GM12878 (cell line): ENCODE measurements around the gene DOK7. TPM values are rescaled to one million over a fixed set of nuclear protein-coding genes. Genes with fewer than 3 reads are reported as not detected.

Source experiments
- ATAC-seq: fragments of 200-7000 bp; cut with Tn5 transposase; 3 replicates; pipeline ENCODE4 v1.9.1; 2020; ENCODE audit warnings: mild to moderate bottlenecking, moderate library complexity
- BruUV-seq: library from RNA; stranded (reverse); fragments of 400-500 nt; replicated peaks from 2 replicates; lab custom pipeline; 2021; lab: Mats Ljungman, UMichigan
- CTCF ChIA-PET: fragments of 300-600 bp; sonication (Branson Sonifier 250); formaldehyde crosslinking; extraction: SDS; loops from one replicate; lab custom pipeline; 2021; ENCODE audit warnings: inconsistent platforms; lab: Yijun Ruan, JAX
- POLR2A ChIA-PET: fragments of 350-600 bp; formaldehyde crosslinking; extraction: SDS; loops from one replicate; lab custom pipeline; 2021; ENCODE audit warnings: inconsistent platforms; lab: Charles Lee
- RAD21 ChIA-PET: fragments of 300-600 bp; sonication (Branson Sonifier 250); formaldehyde crosslinking; loops from one replicate; lab custom pipeline; 2023; ENCODE audit warnings: antibody characterized with exemption; ENCODE audit not compliant: unreplicated experiment; lab: Charles Lee
- SMC1A ChIA-PET: fragments of 300-600 bp; sonication (Branson Sonifier 250); formaldehyde crosslinking; loops from one replicate; lab custom pipeline; 2023; ENCODE audit not compliant: unreplicated experiment, uncharacterized antibody; lab: Charles Lee
- DNase-seq: peaks from one replicate; pipeline ENCODE4 v3.0.0-alpha.2; 2011; ENCODE audit warnings: low read depth, low spot score
- FAIRE-seq: peaks from 3 replicates; lab custom pipeline; 2011; peaks lifted over from hg19 to GRCh38; lab: Jason Lieb, UNC
- H2AFZ ChIP-seq: 2 replicates; pipeline ENCODE4 v1.6.0; 2011; ENCODE audit warnings: low read depth, low read length, control low read depth; ENCODE audit not compliant: control insufficient read depth
- H3K27ac ChIP-seq: 2 replicates; pipeline ENCODE4 v1.5.1; 2011; ENCODE audit warnings: control low read depth; ENCODE audit not compliant: control insufficient read depth, insufficient read depth
- H3K27me3 ChIP-seq, 2 experiments: replicated peaks in 1 of 2; 2 replicates each; pipeline versions ENCODE4 v1.6.0 to v1.6.1; 2011; ENCODE audit warnings: low read length in 1 of 2; ENCODE audit not compliant: control insufficient read depth in 2 of 2, insufficient read depth in 2 of 2
- H3K36me3 ChIP-seq, 2 experiments: 2 replicates each; pipeline ENCODE4 v1.5.1; 2011; ENCODE audit warnings: low read length in 1 of 2; ENCODE audit not compliant: control insufficient read depth in 2 of 2, insufficient read depth in 2 of 2
- H3K4me1 ChIP-seq: 2 replicates; pipeline ENCODE4 v1.6.1; 2011; ENCODE audit warnings: mild to moderate bottlenecking, low read length, moderate library complexity, mixed read lengths; ENCODE audit not compliant: control insufficient read depth, insufficient read depth
- H3K4me2 ChIP-seq: 2 replicates; pipeline ENCODE4 v1.6.0; 2011; ENCODE audit warnings: control low read depth; ENCODE audit not compliant: control insufficient read depth, insufficient read depth
- H3K4me3 ChIP-seq: fragments of 200-600 bp; sonication (generic); 2 replicates; pipeline ENCODE4 v1.5.1; 2016
- H3K79me2 ChIP-seq: 2 replicates; pipeline ENCODE4 v1.6.0; 2011; ENCODE audit warnings: low read length; ENCODE audit not compliant: control insufficient read depth, insufficient read depth
- H3K9ac ChIP-seq: 2 replicates; pipeline ENCODE4 v1.8.0; 2011; ENCODE audit warnings: low read length, control low read depth, mixed read lengths; ENCODE audit not compliant: control insufficient read depth, insufficient read depth
- H3K9me3 ChIP-seq: replicated peaks from 3 replicates; pipeline ENCODE4 v1.5.1; 2011; ENCODE audit warnings: mild to moderate bottlenecking, low read length; ENCODE audit not compliant: control insufficient read depth, insufficient read depth
- H4K20me1 ChIP-seq: 2 replicates; pipeline ENCODE4 v1.6.0; 2011; ENCODE audit not compliant: control insufficient read depth, insufficient read depth
- CREM ChIP-seq: IDR thresholded peaks from 2 replicates; pipeline ENCODE4 v1.6.1; 2014; ENCODE audit warnings: antibody characterized with exemption, low read depth
- EP300 ChIP-seq, 2 experiments: fragments of 150-350 bp in 1 of 2; IDR thresholded peaks; 2 replicates each; pipeline ENCODE4 v1.6.1; 2011 to 2012; ENCODE audit warnings: low read depth in 2 of 2, low read length in 2 of 2, borderline replicate concordance in 1 of 2, improper control_type of control experiment in 1 of 2, inconsistent platforms in 1 of 2; ENCODE audit not compliant: control insufficient read depth in 1 of 2
- ETV6 ChIP-seq, 2 experiments: fragments of 450-650 bp in 1 of 2; IDR thresholded peaks in 1 of 2; conservative IDR thresholded peaks in 1 of 2; 2 replicates each; pipeline ENCODE4 v1.6.1; 2014; ENCODE audit warnings: antibody characterized with exemption in 1 of 2, borderline replicate concordance in 1 of 2, low read depth in 1 of 2, mild to moderate bottlenecking in 1 of 2, moderate library complexity in 1 of 2
- HDAC2 ChIP-seq: fragments of 200-600 bp; sonication (generic); IDR thresholded peaks from 2 replicates; pipeline ENCODE4 v1.6.1; 2017
- MTA2 ChIP-seq: fragments of 450-650 bp; IDR thresholded peaks from 2 replicates; pipeline ENCODE4 v1.6.1; 2016; ENCODE audit warnings: low read depth, mild to moderate bottlenecking, moderate library complexity
- NFXL1 ChIP-seq: fragments of 450-650 bp; IDR thresholded peaks from 2 replicates; pipeline ENCODE4 v1.6.1; 2017; ENCODE audit warnings: antibody characterized with exemption, mild to moderate bottlenecking, borderline replicate concordance
- SREBF2 ChIP-seq: IDR thresholded peaks from 2 replicates; pipeline ENCODE4 v1.6.1; 2012; ENCODE audit warnings: mild to moderate bottlenecking, low read length
- ZNF207 ChIP-seq: fragments of 450-650 bp; IDR thresholded peaks from 2 replicates; pipeline ENCODE4 v1.6.1; 2014; ENCODE audit warnings: antibody characterized with exemption, mild to moderate bottlenecking, borderline replicate concordance
- WGBS: methylation state at CpG from one replicate; pipeline ENCODE4 v1.1.6; 2016; ENCODE audit warnings: low lambda C conversion rate; ENCODE audit not compliant: insufficient replicate concordance, insufficient coverage; ENCODE audit errors: missing lambda C conversion rate; 5-methylcytosine and 5-hydroxymethylcytosine counted together
- in situ Hi-C: fragments of 300-500 bp; cut with MboI; formaldehyde crosslinking; loops from 9 replicates; pipeline ENCODE4 v1.14.3; 2018; ENCODE audit warnings: mixed read lengths
- intact Hi-C: fragments of 100-400 bp; cut with micrococcal nuclease; formaldehyde crosslinking; loops from one replicate; pipeline ENCODE4 v1.14.2; 2022; ENCODE audit not compliant: unreplicated experiment
- polyA plus RNA-seq, 11 experiments: library from polyadenylated mRNA; depleted of rRNA in 4 of 11; unstranded in 6 of 11; stranded (reverse) in 5 of 11; fragments of >200 nt; fragmentation: Nextera tagmentation in 4 of 11; fragmentation: Illumina TruSeq in 1 of 11; extraction: Ambion mirVana in 4 of 11; extraction: Trizol in 1 of 11; gene quantifications; 1 replicate in 1 of 11; 2 replicates in 10 of 11; pipeline versions ENCODE4 v1.2.1 to v1.2.3, GENCODE V29; 2011 to 2016; ENCODE audit warnings: inconsistent platforms in 2 of 11, missing spikeins in 2 of 11, low read depth in 1 of 11
- total RNA-seq, 4 experiments: library from RNA; depleted of rRNA in 3 of 4; stranded (reverse); fragments of >200 nt in 3 of 4; fragmentation: Illumina TruSeq in 1 of 4; extraction: Trizol in 1 of 4; gene quantifications; 2 replicates each; pipeline versions ENCODE4 v1.2.1 to v1.2.3, GENCODE V29; 2013 to 2021
- TF ChIP-seq, protein P1 (sequence below): IDR thresholded peaks from 2 replicates; pipeline ENCODE4 v1.6.1; 2012; ENCODE audit warnings: low read depth, low read length, improper control_type of control experiment

The DOK7 gene
- total and polyA plus RNA-seq, 10 of the 15 experiments (the other 5 are each of a cell fraction or from before 2014, with no cell fraction given) = 0.04 to 0.46 (median 0.18) TPM; not detected in 4

DNA sequence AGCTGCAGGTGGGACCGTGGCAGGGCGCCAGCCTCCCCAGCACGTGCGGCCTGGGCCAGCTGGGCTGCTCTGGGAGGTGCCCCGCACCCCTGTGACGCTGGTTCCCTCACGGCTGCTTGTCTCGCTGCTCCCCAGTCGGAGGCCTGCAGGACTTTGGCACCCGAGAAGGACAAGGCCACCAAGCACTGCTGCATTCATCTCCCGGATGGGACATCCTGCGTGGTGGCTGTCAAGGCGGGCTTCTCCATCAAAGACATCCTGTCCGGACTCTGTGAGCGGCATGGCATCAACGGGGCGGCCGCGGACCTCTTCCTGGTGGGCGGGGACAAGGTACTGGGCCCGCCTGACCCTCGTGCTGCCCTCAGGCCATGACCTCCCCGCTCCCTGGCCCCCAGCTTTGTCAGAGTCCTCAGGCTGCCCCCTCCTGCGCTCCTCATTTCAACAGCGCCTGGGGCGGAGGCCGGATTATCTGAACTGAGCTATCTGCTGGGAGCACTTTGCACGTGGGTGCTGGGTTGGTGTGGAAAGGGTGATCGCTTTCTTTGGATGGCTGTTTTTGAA is 40.8 kb upstream of the DOK7 start:
- no peaks in the 10 kb centered on the region for H3K4me1 ChIP-seq
- no peaks in the 10 kb centered on the region for H3K79me2 ChIP-seq
- no peak overlapping the region for H3K9ac ChIP-seq
- FAIRE-seq = no peak
- ChIA-PET POLR2A (no interaction called here), SMC1A (no interaction called here), RAD21 (no interaction called here), CTCF (interaction anchor here (1.3 kb wide), 1 partner anchor 76 kb away, joined by 4 read pairs; no protein-coding TSS in a partner anchor)
- DNase-seq = no peak
- TF ChIP-seq MTA2 = no peak
- no peak for TF ChIP-seq HDAC2
- TF ChIP-seq ZNF207 = no peak
- TF ChIP-seq, protein P1, sequence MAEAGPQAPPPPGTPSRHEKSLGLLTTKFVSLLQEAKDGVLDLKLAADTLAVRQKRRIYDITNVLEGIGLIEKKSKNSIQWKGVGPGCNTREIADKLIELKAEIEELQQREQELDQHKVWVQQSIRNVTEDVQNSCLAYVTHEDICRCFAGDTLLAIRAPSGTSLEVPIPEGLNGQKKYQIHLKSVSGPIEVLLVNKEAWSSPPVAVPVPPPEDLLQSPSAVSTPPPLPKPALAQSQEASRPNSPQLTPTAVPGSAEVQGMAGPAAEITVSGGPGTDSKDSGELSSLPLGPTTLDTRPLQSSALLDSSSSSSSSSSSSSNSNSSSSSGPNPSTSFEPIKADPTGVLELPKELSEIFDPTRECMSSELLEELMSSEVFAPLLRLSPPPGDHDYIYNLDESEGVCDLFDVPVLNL = no peak
- no peak for TF ChIP-seq EP300 (IDR thresholded peaks at IDR 0.05; ENCODE audit: borderline replicate concordance in 1 of 2, control insufficient read depth in 1 of 2, low read depth in 2 of 2, low read length in 2 of 2)
- no peak for TF ChIP-seq CREM
- no peak for TF ChIP-seq ETV6 (conservative IDR thresholded peaks at IDR 0.05 in 1 of 2, IDR thresholded peaks at IDR 0.05 in 1 of 2; ENCODE audit: borderline replicate concordance in 1 of 2, low read depth in 1 of 2)
- TF ChIP-seq SREBF2 = no peak
- TF ChIP-seq NFXL1 = no peak
- no peak for ATAC-seq
- no peaks in the 10 kb centered on the region for H3K9me3 ChIP-seq
- H3K27me3 ChIP-seq = no peaks in the 10 kb centered on the region
- WGBS = 53% methylated on average over 29 of the region's 29 CpGs
- H4K20me1 ChIP-seq = no peaks in the 10 kb centered on the region
- no peak overlapping the region for H3K4me3 ChIP-seq
- in situ Hi-C loops = no loop called here
- no TSS peak for BruUV-seq
- H2AFZ ChIP-seq = no peak overlapping the region
- intact Hi-C loops = no loop called here
- no peaks in the 10 kb centered on the region for H3K36me3 ChIP-seq
- H3K27ac ChIP-seq = no peak overlapping the region
- H3K4me2 ChIP-seq = no peak overlapping the region
